SK-N-SH (cell line): ENCODE data around the gene G2E3. TPM values are rescaled to one million over a fixed set of nuclear protein-coding genes. Genes with fewer than 3 reads are reported as not detected.
A peak's percentile ranks its signal among the peaks of the same experiment; 100 is the strongest.

Experiments used
- CTCF ChIA-PET: fragments of 300-600, 350-600 bp; formaldehyde crosslinking; extraction: SDS; loops from one replicate; lab custom pipeline; 2021; lab: Yijun Ruan, JAX
- POLR2A ChIA-PET: fragments of 350-600 bp; sonication (Branson Sonifier 250); formaldehyde crosslinking; extraction: SDS; loops from one replicate; lab custom pipeline; 2020; ENCODE audit warnings: antibody characterized with exemption, inconsistent platforms; lab: Yijun Ruan, JAX
- DNase-seq: peaks from one replicate; pipeline ENCODE4 v3.0.0; 2012
- H2AFZ ChIP-seq: fragments of 200-600 bp; sonication (generic); 2 replicates; pipeline ENCODE4 v1.8.1; 2016; ENCODE audit warnings: antibody characterized with exemption, mild to moderate bottlenecking, low read depth
- H3F3A ChIP-seq: fragments of 200-600 bp; sonication (generic); replicated peaks from 2 replicates; pipeline ENCODE3; 2016; ENCODE audit warnings: antibody characterized with exemption, mild to moderate bottlenecking; ENCODE audit not compliant: insufficient read depth
- H3K27ac ChIP-seq, 2 experiments: fragments of 200-500 bp in 1 of 2; fragments of 200-600 bp in 1 of 2; sonication (Bioruptor generic) in 1 of 2; sonication (generic), shearing (Covaris generic) in 1 of 2; 2 replicates each; pipeline versions ENCODE4 v1.5.1 to v1.6.1; 2014 to 2016; ENCODE audit warnings: low read depth in 2 of 2, inconsistent platforms in 1 of 2, low read length in 1 of 2, mild to moderate bottlenecking in 1 of 2, mixed read lengths in 1 of 2
- H3K27me3 ChIP-seq: fragments of 200-600 bp; sonication (generic), shearing (Covaris generic); 2 replicates; pipeline ENCODE4 v1.6.1; 2016; ENCODE audit warnings: mixed run types; ENCODE audit not compliant: insufficient read depth
- H3K36me3 ChIP-seq, 2 experiments: fragments of 200-500 bp in 1 of 2; fragments of 200-600 bp in 1 of 2; sonication (Bioruptor generic) in 1 of 2; sonication (generic) in 1 of 2; replicated peaks in 1 of 2; 2 replicates each; pipeline versions ENCODE3 to v1.5.1; 2014 to 2016; ENCODE audit warnings: low read length in 1 of 2, mild to moderate bottlenecking in 1 of 2; ENCODE audit not compliant: insufficient read depth in 2 of 2, control insufficient read depth in 1 of 2
- H3K4me1 ChIP-seq, 2 experiments: fragments of 200-500 bp in 1 of 2; fragments of 200-600 bp in 1 of 2; sonication (Bioruptor generic) in 1 of 2; sonication (generic), shearing (Covaris generic) in 1 of 2; 2 replicates each; pipeline versions ENCODE4 v1.5.1 to v1.6.1; 2014 to 2016; ENCODE audit warnings: low read depth in 1 of 2, low read length in 1 of 2, mixed run types in 1 of 2; ENCODE audit not compliant: insufficient read depth in 2 of 2, control insufficient read depth in 1 of 2
- H3K4me2 ChIP-seq: fragments of 200-600 bp; sonication (generic), shearing (Covaris generic); 2 replicates; pipeline ENCODE4 v1.6.1; 2017; ENCODE audit warnings: mixed run types
- H3K4me3 ChIP-seq, 2 experiments: fragments of 200-500 bp in 1 of 2; fragments of 200-600 bp in 1 of 2; sonication (Bioruptor generic) in 1 of 2; sonication (generic), shearing (Covaris generic) in 1 of 2; 2 replicates each; pipeline versions ENCODE4 v1.5.1 to v1.8.1; 2014 to 2016; ENCODE audit warnings: low read depth in 2 of 2, inconsistent platforms in 1 of 2, low read length in 1 of 2, mild to moderate bottlenecking in 1 of 2, mixed read lengths in 1 of 2, moderate library complexity in 1 of 2
- H3K79me2 ChIP-seq: fragments of 200-600 bp; sonication (generic); 2 replicates; pipeline ENCODE4 v1.8.1; 2017; ENCODE audit warnings: mild to moderate bottlenecking; ENCODE audit not compliant: insufficient read depth
- H3K9ac ChIP-seq: fragments of 200-600 bp; sonication (generic); 2 replicates; pipeline ENCODE4 v1.6.1; 2017; ENCODE audit warnings: mixed run types
- H3K9me2 ChIP-seq: fragments of 200-600 bp; sonication (generic); 2 replicates; pipeline ENCODE4 v1.6.1; 2017; ENCODE audit warnings: mixed run types
- H3K9me3 ChIP-seq: fragments of 200-600 bp; sonication (generic); 2 replicates; pipeline ENCODE4 v1.6.1; 2017; ENCODE audit warnings: mixed run types, mild to moderate bottlenecking, moderate library complexity
- H4K20me1 ChIP-seq: fragments of 200-600 bp; sonication (generic); 2 replicates; pipeline ENCODE4 v1.6.1; 2017; ENCODE audit warnings: mild to moderate bottlenecking, mixed run types; ENCODE audit not compliant: insufficient read depth
- ELF1 ChIP-seq: IDR thresholded peaks from 2 replicates; pipeline ENCODE4 v1.4.0; 2012
- EZH2phosphoT487 ChIP-seq: fragments of 200-600 bp; sonication (generic); IDR thresholded peaks from 2 replicates; pipeline ENCODE4 v1.6.1; 2017; ENCODE audit warnings: low read depth, mixed run types, mild to moderate bottlenecking, antibody characterized with exemption, moderate library complexity, borderline replicate concordance
- FOSL2 ChIP-seq: IDR thresholded peaks from 2 replicates; pipeline ENCODE4 v1.4.0; 2012; ENCODE audit warnings: low read depth, mild to moderate bottlenecking, moderate library complexity, borderline replicate concordance
- GABPA ChIP-seq: IDR thresholded peaks from 2 replicates; pipeline ENCODE4 v1.4.0; 2012; ENCODE audit warnings: low read depth, mild to moderate bottlenecking
- GATA2 ChIP-seq: sonication (generic); formaldehyde crosslinking; IDR thresholded peaks from 2 replicates; pipeline ENCODE4 v1.5.0; 2020; ENCODE audit warnings: mild to moderate bottlenecking, missing genetic modification reagents
- JUND ChIP-seq: IDR thresholded peaks from 2 replicates; pipeline ENCODE4 v1.4.0; 2012
- NFIC ChIP-seq: IDR thresholded peaks from 2 replicates; pipeline ENCODE4 v1.4.0; 2012; ENCODE audit warnings: borderline replicate concordance
- POLR2AphosphoS5 ChIP-seq: IDR thresholded peaks from 2 replicates; pipeline ENCODE4 v1.6.1; 2012; ENCODE audit warnings: low read depth, low read length
- RAD21 ChIP-seq: IDR thresholded peaks from 2 replicates; pipeline ENCODE4 v1.6.1; 2012; ENCODE audit warnings: mild to moderate bottlenecking, low read length
- RCOR1 ChIP-seq: fragments of 150-350 bp; IDR thresholded peaks from 2 replicates; pipeline ENCODE4 v1.6.1; 2017; ENCODE audit warnings: antibody characterized with exemption, low read length
- RFX5 ChIP-seq: IDR thresholded peaks from 2 replicates; pipeline ENCODE4 v1.6.1; 2012; ENCODE audit warnings: mild to moderate bottlenecking, improper control_type of control experiment, low read length
- RXRA ChIP-seq: IDR thresholded peaks from 2 replicates; pipeline ENCODE4 v1.4.0; 2012; ENCODE audit warnings: low read depth, mild to moderate bottlenecking, borderline replicate concordance
- SIN3A ChIP-seq: IDR thresholded peaks from 2 replicates; pipeline ENCODE4 v1.6.1; 2012; ENCODE audit warnings: low read depth, mild to moderate bottlenecking, low read length, moderate library complexity, borderline replicate concordance
- SMC3 ChIP-seq: IDR thresholded peaks from 2 replicates; pipeline ENCODE4 v1.6.1; 2012; ENCODE audit warnings: low read depth, low read length, improper control_type of control experiment
- TEAD4 ChIP-seq: IDR thresholded peaks from 2 replicates; pipeline ENCODE4 v1.4.0; 2012; ENCODE audit warnings: mild to moderate bottlenecking, borderline replicate concordance; ENCODE audit not compliant: insufficient read depth
- USF2 ChIP-seq: fragments of 150-350 bp; IDR thresholded peaks from 2 replicates; pipeline ENCODE4 v1.6.1; 2017; ENCODE audit warnings: antibody characterized with exemption, low read length, low read depth, borderline replicate concordance
- YY1 ChIP-seq: IDR thresholded peaks from 2 replicates; pipeline ENCODE4 v1.4.0; 2012; ENCODE audit warnings: low read depth, mild to moderate bottlenecking
- ZBTB33 ChIP-seq: IDR thresholded peaks from 2 replicates; pipeline ENCODE4 v1.4.0; 2012; ENCODE audit warnings: low read depth, borderline replicate concordance
- WGBS: methylation state at CpG from one replicate; pipeline ENCODE4 v1.1.6; 2017; ENCODE audit warnings: low lambda C conversion rate; 5-methylcytosine and 5-hydroxymethylcytosine counted together
- polyA plus RNA-seq, 3 experiments: library from polyadenylated mRNA; depleted of rRNA; stranded (reverse); fragments of >200 nt; gene quantifications; 2 replicates each; pipeline ENCODE4 v1.2.3, GENCODE V29; 2012
- TF ChIP-seq, protein P1 (sequence below): fragments of 200-600 bp; sonication (generic); IDR thresholded peaks from 2 replicates; pipeline ENCODE4 v1.6.1; 2017; ENCODE audit warnings: antibody characterized with exemption, mild to moderate bottlenecking, moderate library complexity
- TF ChIP-seq, protein P2 (sequence below): IDR thresholded peaks from 2 replicates; pipeline ENCODE4 v1.4.0; 2012; ENCODE audit warnings: low read depth

The G2E3 gene
- polyA plus RNA-seq, 1 of the 3 experiments (the other 2 are of a cell fraction): 2.9 TPM

DNA sequence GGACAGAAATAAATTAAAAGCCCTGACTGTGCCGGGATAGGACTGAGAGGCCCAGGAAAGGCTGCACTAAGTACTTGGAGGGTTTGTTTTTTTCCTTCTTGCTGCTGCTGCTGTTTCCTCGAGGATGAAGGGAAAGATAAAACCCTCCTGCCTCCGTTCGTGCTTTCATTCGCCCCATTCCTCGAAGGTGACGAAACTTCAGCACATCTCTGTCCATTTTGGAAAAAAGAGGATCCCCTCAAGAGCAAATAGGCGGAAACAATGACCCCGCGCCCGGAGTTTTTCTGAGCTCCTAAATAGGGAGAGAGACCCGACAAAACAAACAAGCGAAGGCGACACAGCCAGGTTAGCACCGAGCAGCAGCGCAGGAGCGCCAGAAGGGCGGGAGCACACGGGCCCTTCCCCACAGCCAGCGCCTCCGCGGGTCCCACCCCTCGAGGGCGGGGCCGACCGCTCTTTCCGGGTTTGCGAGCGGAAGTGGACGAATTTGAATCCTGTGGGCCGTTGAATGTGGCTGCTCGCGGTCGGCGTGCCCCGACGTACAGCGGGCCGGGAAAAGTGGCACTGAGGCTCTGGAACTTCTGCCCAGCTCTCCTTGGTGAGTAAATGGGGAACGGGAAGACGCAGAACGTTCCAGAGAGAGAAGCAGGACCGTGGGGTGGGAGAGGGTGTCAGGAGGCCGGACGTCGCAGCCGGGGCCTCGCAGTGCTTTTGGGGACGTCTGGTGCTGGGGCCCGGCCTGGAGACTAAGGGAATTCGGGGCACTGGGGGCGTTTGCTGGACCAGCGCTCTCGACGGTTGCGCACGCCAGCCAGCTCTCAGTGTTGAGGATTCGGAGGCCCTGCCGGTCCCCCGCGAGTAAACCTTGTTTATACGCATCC lies at the start of gene G2E3 (continued):
- TF ChIP-seq, protein P1, sequence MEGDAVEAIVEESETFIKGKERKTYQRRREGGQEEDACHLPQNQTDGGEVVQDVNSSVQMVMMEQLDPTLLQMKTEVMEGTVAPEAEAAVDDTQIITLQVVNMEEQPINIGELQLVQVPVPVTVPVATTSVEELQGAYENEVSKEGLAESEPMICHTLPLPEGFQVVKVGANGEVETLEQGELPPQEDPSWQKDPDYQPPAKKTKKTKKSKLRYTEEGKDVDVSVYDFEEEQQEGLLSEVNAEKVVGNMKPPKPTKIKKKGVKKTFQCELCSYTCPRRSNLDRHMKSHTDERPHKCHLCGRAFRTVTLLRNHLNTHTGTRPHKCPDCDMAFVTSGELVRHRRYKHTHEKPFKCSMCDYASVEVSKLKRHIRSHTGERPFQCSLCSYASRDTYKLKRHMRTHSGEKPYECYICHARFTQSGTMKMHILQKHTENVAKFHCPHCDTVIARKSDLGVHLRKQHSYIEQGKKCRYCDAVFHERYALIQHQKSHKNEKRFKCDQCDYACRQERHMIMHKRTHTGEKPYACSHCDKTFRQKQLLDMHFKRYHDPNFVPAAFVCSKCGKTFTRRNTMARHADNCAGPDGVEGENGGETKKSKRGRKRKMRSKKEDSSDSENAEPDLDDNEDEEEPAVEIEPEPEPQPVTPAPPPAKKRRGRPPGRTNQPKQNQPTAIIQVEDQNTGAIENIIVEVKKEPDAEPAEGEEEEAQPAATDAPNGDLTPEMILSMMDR: no peak
- TF ChIP-seq RFX5 (no peak), ZBTB33 (no peak), SIN3A (no peak; the same call in 1 of the 2 replicates), GATA2 (CRISPR knock-in tag) (no peak), RAD21 (no peak), POLR2AphosphoS5 (peak; percentile 95), RCOR1 (0 out of 2 replicates have a peak, but pooled peaks have one; percentile 5), YY1 (peak; percentile 37; the same call in 1 of the 2 replicates), TEAD4 (no peak), RXRA (no peak), SMC3 (no peak)
- TF ChIP-seq, protein P2, sequence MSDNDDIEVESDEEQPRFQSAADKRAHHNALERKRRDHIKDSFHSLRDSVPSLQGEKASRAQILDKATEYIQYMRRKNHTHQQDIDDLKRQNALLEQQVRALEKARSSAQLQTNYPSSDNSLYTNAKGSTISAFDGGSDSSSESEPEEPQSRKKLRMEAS: peak; percentile 83

DNA sequence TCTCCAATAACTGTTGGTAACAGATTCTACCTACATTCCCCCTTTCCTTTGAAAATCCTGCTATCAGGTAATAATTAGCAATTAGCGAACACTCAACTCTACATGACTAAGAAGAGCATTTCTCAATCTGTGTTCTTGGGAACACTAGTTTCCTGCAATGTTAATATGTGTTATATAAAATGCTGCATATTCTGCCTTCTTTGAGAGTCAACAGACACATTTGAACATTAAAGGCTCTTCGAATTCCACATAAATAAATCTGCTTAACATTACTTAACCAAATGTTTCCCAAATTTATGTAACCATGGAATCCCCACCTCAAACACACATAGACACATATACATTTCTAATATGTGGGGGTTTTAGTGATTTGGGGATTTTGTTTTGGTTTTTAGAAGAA lies 41.2 kb upstream of the G2E3 start:
- Histone ChIP-seq H3K9me3 (no peaks in the 10 kb centered on the region), H3K4me2 (no peak overlapping the region), H3K79me2 (no peaks in the 10 kb centered on the region), H3F3A (no peaks in the 10 kb centered on the region), H3K36me3 (no peaks in the 10 kb centered on the region), H3K4me3 (no peak overlapping the region), H2AFZ (no peak overlapping the region), H3K27ac (no peak overlapping the region), H3K9me2 (no peaks in the 10 kb centered on the region), H4K20me1 (no peaks in the 10 kb centered on the region), H3K4me1 (no peaks in the 10 kb centered on the region), H3K27me3 (no peaks in the 10 kb centered on the region), H3K9ac (no peak overlapping the region)
- POLR2A ChIA-PET: no interaction called here
- CTCF ChIA-PET: no interaction called here
- DNase-seq: no peak
- WGBS: 9% methylated on average over 2 of the region's 2 CpGs
- TF ChIP-seq RXRA: no peak
- no peak for TF ChIP-seq ZBTB33
- TF ChIP-seq USF2: no peak
- TF ChIP-seq YY1: no peak
- no peak for TF ChIP-seq EZH2phosphoT487
- TF ChIP-seq NFIC: no peak
- TF ChIP-seq, protein P2: no peak
- no peak for TF ChIP-seq ELF1
- TF ChIP-seq RFX5: no peak
- no peak for TF ChIP-seq JUND
- TF ChIP-seq SMC3: no peak
- no peak for TF ChIP-seq GABPA
- TF ChIP-seq POLR2AphosphoS5: no peak
- no peak for TF ChIP-seq FOSL2
